Midbrain (tissue), 1 donor: ENCODE data around the gene ZNF519.
"Not testable (repeated sequence)": the region's sequence is repeated elsewhere in the genome, so short reads cannot be mapped to it uniquely, and the experiment has no call there.

Experiments used
- DNase-seq: peaks from one replicate; lab custom pipeline; 2025; lab: John Stamatoyannopoulos, UW

The ZNF519 gene

DNA sequence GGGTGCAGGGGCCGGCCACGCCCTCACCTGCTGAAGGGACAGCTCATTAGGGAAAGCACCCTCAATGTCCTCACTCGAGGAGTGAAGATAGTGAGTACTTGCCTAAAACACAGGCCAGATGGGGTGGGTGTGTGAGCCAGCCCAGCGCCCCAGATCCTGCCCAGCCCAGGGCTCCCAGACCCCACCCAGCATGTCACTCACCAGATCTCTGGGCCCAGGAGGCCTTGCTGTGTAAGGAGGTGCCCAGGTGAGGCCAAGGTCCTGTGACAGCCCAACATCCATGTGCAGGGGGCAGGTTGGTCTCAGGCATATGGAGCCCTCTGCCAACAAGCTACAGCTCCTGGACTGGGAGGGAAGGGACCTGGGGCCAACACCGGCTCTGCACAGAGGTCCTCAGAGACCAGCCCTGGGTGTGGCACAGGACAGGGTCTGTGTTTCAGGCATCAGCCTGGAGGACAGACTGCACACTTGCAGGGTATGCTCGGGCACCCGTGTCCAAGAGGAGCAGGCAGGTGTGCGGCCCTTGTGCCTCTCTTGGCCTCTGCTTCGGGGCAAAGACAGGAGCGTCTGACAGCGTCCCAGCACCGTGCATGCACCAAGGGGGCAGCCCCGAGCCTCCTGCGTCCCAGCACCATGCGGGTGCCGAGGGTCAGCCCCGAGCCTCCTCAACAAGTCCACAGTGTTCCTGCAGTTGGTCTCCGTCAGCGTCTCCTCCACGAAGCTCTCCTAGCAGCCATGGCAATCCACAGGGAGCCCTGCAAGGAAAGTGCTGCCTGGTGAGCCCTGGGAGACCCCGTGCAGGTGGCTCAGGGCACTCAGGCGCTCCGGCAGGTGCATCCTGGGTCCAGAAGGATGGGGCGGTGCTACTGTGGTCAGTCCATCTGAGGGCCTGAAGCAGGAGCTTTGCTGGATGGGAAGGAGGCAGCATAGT, 16.0 kb upstream of the ZNF519 start:
- not testable (repeated sequence) for DNase-seq

- DNase-seq = not testable (repeated sequence)
Measured at GRCh38 chr18:14146771-14147170, 14.5 kb upstream of the ZNF519 start.

DNA sequence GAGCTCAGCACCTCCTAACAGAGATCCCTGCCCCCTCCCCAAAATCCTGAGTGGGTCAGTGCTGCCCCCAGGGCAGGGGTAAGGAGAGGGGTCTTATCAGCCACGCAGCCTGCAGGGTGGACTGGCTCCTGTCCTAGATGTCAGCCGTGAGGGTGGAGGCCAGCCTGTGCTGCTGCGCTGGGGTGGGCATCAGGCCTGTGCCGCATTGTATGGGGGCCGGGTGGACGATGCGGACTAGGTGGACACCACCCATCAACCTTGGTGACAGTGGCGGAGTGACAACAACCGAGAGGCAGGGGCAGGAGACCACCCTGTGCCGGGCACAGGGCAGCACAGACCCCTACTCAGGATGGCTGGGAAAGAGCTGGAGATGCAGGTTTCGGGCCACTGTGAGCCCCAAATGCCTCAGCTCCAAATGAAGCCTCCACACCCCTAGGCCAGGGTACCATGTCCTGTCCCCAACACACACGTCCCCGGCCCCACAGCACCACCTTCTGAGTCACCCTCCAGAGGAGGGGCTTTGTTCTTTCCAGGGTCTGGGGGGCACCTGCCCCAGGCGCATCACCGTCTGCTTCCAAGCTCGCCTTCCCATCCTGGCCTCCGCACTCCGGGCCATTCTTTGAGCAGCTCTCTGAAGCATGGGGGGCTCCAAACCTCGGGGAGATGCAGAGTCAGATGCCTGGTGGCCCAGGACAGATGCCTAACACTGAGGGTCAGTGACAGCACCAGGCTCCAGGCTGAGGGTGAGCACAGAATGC, 13.5 kb upstream of the ZNF519 start:
- not testable (repeated sequence) for DNase-seq

- DNase-seq = not testable (repeated sequence)
Measured at GRCh38 chr18:14145021-14145420, 12.8 kb upstream of the ZNF519 start.

DNA sequence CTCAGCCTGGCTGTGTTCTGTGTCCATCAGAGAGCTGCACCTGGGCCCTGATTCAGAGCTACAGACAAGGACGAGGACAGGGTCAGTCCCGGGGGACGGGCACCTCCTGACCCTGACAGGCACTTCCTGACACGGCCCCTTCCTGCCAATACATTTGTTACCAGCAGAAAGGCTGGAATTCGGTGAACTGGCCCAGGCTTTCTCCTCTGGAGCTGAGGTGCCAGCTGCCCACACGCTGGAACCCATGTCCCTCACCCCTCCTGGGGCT, 12.3 kb upstream of the ZNF519 start:
- DNase-seq = no peak

GRCh38 chr18:14143871-14144627, 11.8 kb upstream of the ZNF519 start:
- DNase-seq = not testable (repeated sequence)

DNA sequence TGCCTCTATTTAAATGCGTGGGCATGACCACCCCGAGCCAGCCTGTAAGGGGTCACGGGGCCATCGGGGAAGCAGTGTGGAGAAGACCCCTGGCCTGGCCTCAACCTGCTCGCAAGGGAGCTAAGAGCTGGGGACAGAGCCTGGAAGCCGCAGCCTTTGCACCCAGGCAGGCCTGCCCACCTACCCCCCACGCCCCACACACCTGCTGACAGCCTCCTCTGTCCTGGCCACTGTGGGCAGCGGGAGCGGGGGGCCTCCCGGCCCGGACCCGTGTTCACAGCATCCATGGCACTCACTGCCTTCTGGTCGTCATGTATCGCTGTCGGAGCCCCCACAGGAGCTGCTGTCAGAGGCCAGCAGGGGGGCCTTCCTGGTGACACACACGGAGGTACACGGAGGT, 11.2 kb upstream of the ZNF519 start:
- not testable (repeated sequence) for DNase-seq

DNA sequence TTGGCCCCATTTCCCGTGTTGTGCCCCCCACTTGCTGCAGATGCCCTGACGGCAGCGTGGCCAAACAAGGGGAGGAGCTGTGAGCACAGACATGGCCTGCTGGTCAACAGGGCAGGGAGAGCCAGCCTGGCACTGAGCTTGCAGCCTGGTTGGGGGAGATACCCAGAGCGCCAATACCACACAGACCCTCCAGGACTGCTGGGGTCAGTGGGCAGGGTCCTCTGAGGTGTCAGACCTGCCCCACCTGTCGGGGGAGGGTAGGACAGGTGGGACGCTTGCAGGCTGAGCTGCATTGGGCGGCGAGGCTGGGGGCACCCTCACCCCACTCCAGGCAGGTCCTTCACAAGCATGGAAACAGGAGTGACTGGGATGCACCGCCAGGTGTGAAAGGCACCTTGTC, 9.9 kb upstream of the ZNF519 start:
- DNase-seq = not testable (repeated sequence)

GRCh38 chr18:14139583-14139982, 7.3 kb upstream of the ZNF519 start:
- DNase-seq = not testable (repeated sequence)

- not testable (repeated sequence) for DNase-seq
Measured at GRCh38 chr18:14137971-14138370, 5.7 kb upstream of the ZNF519 start.

DNA sequence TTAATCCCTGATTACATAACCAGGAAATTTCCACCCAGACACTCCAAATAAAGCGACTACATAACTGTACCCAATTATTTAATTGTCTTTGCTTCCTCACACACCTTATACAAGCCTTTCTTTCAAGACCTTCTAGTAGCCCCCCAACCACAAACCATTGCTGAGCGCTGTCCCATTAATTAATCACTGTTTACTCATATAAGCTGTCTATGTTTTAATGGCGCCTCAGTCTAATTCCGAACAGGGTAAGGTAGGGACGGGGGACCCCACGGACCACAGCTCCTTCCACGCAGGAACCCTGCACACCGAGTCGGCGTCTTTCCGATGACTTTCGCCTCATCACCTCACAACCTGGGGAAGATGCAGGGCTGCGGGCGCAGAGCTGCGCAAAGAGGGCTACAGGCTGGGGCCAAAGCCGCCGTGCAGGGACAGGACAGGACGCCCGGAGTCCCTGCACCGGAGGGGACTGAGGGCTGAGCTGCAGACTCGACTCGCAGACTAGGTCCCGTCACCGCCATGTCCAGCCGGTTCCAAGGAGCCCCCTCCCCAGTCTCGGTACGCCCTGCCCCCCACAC, 452 bp downstream of the ZNF519 start:
- not testable (repeated sequence) for DNase-seq

- not testable (repeated sequence) for DNase-seq
Measured at GRCh38 chr18:14130804-14131203, 1.4 kb downstream of the ZNF519 start.

DNA sequence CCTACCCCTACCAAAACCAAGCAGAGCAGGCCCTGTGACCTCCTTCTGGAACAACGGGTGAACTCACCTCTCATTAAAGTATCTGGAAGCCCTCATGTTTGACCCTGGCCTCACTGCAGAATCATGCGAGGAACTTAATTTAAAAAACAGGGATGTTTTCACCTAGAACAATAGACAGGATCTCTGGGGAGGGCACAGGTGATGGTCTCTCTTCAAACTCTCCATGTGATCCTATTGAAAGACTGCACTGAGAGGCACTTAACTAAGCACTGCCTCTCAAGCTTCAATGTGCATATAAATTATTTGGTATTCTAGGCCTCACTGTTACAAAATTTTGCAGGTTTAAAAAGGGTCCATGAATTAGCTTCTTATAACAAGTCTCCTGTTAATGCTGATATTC, 7.5 kb downstream of the ZNF519 start:
- DNase-seq = no peak

GRCh38 chr18:14122097-14122496, 10.1 kb downstream of the ZNF519 start:
- no peak for DNase-seq

- DNase-seq = no peak
Measured at GRCh38 chr18:14120926-14121325, 11.3 kb downstream of the ZNF519 start.

DNA sequence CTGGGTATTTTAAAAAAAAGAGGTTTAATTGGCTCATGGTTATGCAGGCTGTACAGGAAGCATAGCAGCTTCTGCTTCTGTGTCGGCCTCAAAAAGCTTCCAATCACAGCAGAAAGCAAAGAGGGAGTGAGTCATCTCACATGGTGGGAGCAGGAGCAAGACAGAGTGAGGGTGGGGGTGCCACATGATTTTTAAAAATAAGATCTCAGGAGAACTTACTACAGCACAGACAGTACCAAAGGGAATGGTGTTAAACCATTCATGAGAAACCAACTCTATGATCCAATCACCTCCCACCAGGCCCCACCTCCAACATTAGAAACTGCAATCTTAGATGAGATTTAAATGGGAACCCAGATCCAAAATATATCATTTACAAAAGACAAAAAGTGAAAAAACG, 14.6 kb downstream of the ZNF519 start:
- DNase-seq = no peak

DNA sequence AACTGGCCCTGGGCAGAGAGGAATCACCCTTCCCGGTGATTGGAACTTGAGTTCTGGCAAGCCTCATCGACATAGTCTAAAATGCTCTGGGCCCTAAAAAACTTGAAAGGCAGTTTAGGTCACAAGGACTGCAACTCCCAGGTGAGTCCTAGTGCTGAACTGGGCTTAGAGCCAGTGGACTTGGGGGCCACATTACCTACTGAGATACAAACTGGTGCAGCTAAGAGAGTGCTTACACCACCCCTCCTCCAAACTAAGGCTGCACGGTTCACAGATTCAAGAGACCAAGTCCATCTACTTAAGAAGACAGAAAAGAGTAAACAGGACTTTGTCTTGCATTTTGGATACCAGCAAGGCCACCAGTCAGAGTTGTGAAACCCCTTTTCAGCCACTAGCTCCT, 25.3 kb downstream of the ZNF519 start:
- no peak for DNase-seq

DNA sequence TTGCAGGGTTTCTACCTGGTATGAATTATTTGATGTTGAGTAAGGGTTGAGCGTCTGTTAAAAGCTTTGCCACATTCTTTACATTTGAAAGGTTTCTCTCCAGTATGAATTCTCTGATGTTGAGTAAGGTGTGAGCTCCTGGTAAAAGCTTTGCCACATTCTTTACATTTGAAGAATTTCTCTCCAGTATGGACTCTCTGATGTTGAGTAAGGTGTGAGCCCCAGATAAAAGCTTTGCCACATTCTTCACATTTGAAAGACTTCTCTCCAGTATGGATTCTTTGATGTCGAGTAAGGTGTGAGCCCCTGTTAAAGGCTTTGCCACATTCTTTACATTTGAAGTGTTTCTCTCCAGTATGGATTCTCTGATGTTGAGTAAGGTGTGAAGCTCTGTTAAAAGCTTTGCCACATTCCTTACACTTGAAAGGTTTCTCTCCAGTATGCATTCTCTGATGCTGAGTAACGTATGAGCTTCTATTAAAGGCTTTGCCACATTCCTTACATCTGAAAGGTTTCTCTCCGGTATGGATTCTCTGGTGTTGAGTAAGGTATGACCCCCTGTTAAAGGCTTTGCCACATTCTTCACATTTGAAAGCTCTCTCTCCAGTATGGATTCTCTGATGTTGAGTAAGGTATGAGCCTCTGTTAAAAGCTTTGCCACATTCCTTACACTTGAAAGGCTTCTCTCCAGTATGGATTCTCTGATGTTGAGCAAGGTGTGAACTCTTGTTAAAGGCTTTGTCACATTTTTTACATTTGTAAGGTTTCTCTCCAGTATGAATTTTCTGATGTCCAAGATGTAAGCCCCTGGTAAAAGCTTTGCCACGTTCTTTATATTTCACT, 27.1 kb downstream of the ZNF519 start:
- no peak for DNase-seq

DNA sequence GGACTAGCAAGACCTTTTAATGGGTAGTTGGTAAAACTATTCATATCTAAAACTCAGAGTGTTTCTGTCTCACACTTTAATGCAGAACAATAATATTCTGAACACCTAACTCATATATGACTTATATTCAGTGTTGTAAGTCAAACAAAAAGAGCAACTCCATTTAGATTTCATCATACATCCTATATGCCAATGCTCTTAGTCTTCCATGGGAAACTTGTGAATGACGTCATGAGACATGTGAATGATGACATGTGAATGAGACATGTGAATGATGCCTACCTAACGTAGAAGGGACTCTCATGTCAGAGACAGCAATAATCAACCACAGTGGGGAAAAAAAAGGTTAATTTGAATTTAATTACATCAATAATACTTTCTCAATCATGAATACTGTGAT, 28.0 kb downstream of the ZNF519 start:
- no peak for DNase-seq

GRCh38 chr18:14100503-14101286, 31.5 kb downstream of the ZNF519 start:
- no peak for DNase-seq
